COLO668 (cell line): Measurements from ENCODE around the gene ATP5F1E.
A peak's percentile ranks its signal among the peaks of the same experiment; 100 is the strongest.
"Not testable (repeated sequence)": the region's sequence is repeated elsewhere in the genome, so short reads cannot be mapped to it uniquely, and the experiment has no call there.

Experiments used
- DNase-seq: peaks from one replicate; lab custom pipeline; 2025; ENCODE audit not compliant: unreplicated experiment; lab: John Stamatoyannopoulos, UW

Gene ATP5F1E

GRCh38 chr20:59043698-59044097 lies 11.6 kb upstream of the ATP5F1E start:
- no peak for DNase-seq

- peak; percentile 98 for DNase-seq
These were observed 10.9 kb upstream of the ATP5F1E start for GRCh38 chr20:59042796-59043631.

GRCh38 chr20:59042151-59042795 lies 10.1 kb upstream of the ATP5F1E start, which contains the start of gene PRELID3B:
Gene PRELID3B (minus strand): TSS chr20:59042786. CDS start chr20:59042730, 56 bp downstream.
- peak; percentile 58 for DNase-seq

GRCh38 chr20:59041487-59041886 lies 9.4 kb upstream of the ATP5F1E start:
- DNase-seq: not testable (repeated sequence)

DNA sequence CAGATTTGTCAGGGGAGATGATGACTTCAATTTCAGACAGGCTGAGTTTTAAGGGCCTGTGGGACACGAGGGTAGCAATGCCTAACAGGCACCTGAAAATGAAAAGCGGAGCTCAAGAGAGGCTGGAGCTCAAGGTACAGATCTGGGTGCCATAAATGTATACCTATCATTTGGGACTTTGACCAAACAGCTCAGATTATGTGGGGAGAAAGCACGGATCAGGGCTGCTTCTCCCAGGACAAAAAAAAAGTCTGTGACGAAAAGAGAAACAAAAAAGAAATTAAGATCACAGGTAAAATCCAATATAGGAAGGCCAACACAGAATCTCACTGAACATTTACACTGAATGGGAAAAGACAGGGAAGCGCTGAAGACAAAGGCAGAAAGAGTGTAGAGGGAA lies 8.5 kb upstream of the ATP5F1E start:
- no peak for DNase-seq

GRCh38 chr20:59039233-59039632 lies 7.1 kb upstream of the ATP5F1E start:
- no peak for DNase-seq

- no peak for DNase-seq
These were observed 5.3 kb upstream of the ATP5F1E start for GRCh38 chr20:59037386-59037785.

DNA sequence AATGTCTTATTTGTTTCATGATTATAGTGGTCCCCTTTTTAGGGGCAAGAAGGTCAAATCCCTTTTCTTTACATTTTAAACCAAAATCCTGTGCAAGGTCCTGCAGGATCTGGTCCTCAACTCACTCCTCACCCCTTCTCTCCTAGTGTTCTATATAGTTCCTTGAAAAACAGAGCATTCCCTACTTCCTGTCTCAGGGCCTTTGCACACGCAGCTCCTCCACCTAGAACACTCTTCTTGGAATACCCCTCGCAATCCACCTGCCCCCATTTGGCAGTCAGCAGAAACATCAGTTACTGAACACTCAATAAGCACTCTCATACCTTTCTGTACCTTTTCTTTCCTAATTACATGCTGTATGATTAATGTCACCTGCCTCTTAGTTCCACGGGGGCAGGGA lies 3.2 kb upstream of the ATP5F1E start:
- no peak for DNase-seq

- no peak for DNase-seq
These were observed 1.6 kb upstream of the ATP5F1E start for GRCh38 chr20:59033616-59034165.

DNA sequence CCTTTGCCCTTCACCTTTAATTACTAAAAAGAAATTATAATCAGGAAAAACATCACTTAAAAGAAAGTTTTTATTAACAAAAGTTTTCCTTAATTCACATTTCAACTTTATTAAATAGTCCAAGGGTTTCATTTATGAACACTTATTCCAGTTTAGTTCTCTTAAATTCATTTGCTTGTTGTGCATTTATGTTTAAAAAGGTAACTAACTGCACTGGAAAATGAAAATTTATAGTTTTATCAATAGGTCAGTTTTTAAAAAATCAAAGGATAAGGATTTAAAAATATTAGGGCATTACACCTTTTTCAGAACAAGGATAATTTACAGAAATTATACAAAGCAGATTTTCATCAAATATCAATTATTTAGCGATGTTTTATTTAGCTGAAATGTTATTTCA lies 958 bp upstream of the ATP5F1E start:
- DNase-seq: no peak

DNA sequence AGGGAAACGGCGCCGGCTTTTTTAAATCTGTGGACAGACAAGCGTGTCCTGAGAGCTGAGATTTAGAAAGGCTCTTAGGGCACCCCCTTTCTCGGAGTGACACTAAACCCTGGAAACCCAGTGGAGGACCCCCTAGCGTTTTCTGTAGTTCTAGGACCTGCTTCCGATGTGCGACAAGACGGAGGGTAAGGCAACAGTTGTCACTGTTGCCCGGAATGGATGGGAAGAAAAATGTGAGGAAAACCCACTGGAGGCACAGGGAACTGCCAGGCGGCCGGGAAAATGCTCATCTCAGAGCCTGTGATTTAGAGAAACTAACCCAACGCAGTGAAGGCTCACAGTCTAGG lies 551 bp upstream of the ATP5F1E start:
- peak; percentile 57 for DNase-seq

GRCh38 chr20:59031564-59032022 lies 542 bp downstream of the ATP5F1E start:
- DNase-seq: no peak

- DNase-seq: no peak
These were observed 1.1 kb downstream of the ATP5F1E start for GRCh38 chr20:59030911-59031563.

DNA sequence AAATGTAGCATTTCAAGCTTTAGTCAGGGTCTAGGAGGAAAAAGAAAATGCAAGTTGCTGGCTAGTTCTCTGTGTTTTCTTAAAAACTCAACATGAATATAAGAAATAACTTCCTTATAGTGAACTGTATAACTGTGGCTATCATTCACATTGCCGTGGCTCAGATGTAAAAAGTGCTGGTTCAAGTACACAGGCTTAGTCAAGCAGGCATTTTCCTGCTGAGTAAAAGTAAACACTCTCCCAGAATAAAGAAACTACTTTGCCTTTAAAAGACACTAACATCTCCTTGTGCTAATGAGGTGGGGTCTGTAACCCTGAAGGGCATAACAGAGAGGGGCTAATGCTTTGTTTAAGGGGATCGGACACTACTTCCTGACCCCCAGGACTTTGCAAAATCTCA lies 3.3 kb downstream of the ATP5F1E start:
- DNase-seq: no peak

GRCh38 chr20:59027741-59028320 lies 4.3 kb downstream of the ATP5F1E start:
- no peak for DNase-seq

DNA sequence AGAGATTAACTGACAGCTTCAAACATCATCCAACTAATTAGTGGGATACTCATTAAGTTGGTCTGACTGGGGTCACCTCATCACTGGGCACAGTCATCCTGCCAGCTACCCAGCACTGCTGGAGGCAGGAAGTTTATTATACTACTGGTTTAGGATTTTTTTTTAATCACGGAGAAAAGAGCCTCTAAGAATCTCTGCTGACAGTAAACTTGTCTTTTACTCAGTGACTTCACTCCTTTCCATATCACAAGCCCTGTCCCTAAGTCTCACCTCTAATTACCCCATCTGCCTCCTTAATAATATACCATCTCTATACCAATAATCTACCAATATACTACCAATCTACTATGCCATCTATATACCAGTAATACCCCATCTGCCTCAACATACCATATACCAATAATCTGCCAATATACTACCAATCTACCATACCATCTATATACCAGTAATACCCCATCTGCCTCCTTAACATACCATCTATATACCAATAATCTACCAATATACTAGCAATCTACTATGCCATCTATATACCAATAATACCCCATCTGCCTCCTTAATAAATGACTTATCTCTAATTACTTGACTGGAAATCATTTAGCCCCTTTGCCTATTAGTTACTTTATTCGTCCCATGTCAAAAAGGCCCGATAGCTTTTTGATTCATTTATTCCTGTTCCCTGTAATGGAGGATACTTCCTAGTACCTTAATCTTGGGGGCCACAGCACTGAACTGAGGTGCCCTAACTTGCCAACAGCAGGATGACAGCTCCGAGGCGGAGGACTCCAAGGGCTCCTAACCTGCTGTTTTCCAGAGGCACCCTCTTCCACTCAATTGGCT lies 5.0 kb downstream of the ATP5F1E start:
- DNase-seq: no peak

GRCh38 chr20:59025511-59025910 lies 6.6 kb downstream of the ATP5F1E start:
- no peak for DNase-seq

DNA sequence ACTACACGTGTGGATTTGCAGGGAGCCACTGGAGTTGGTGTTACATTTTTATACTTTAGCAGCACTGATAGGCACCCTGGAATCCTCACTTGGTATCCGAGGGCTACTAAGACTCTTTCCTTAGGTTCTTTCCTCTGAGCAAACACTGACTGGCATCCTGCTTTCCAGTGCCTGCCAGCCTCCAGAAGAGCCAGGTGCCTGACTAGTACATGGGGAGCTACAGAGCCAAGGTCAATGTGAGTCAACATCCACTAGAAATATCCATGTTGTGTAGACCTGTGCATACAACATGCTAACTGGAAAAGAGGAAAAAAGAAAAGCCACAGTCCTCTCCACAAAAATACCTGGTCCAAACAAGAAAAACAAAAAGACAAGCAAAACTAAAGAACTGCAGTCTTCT lies 7.0 kb downstream of the ATP5F1E start:
- no peak for DNase-seq

- DNase-seq: no peak
These were observed 8.0 kb downstream of the ATP5F1E start for GRCh38 chr20:59024111-59024530.

GRCh38 chr20:59023616-59024015 lies 8.5 kb downstream of the ATP5F1E start:
- DNase-seq: no peak
